Anterior cingulate cortex (tissue), 58 donors: Measurements from ENCODE around the gene SEC24A.
"Not testable (repeated sequence)": the region's sequence is repeated elsewhere in the genome, so short reads cannot be mapped to it uniquely, and the experiment has no call there.

Experiments
- DNase-seq, 58 donors: peaks; one replicate each; lab custom pipeline; 2025; lab: John Stamatoyannopoulos, UW

Gene SEC24A

GRCh38 chr5:134738963-134739661, 90.5 kb downstream of the SEC24A start:
- peak in 17 of 58 donors; percentile 12 to 61 (median 40) for DNase-seq

- no peak for DNase-seq
These were observed 92.5 kb downstream of the SEC24A start for GRCh38 chr5:134741052-134741451.

GRCh38 chr5:134742134-134742533, 93.5 kb downstream of the SEC24A start:
- no peak for DNase-seq

- DNase-seq: no peak
These were observed 100.8 kb downstream of the SEC24A start for GRCh38 chr5:134749415-134749814.

- DNase-seq: no peak
These were observed 109.6 kb downstream of the SEC24A start for GRCh38 chr5:134758176-134758503.

- peak in 57 of 58 donors; percentile 38 to 94 (median 85) for DNase-seq
These were observed 110.1 kb downstream of the SEC24A start, which contains the start of gene DDX46 for GRCh38 chr5:134758504-134759341. DDX46 (plus strand) TSS chr5:134758779; CDS start chr5:134758939, 160 bp downstream.

- not testable (repeated sequence) for DNase-seq
These were observed 119.1 kb downstream of the SEC24A start for GRCh38 chr5:134767528-134768291.

GRCh38 chr5:134769206-134769605, 120.6 kb downstream of the SEC24A start:
- no peak for DNase-seq

GRCh38 chr5:134772461-134773125, 124.0 kb downstream of the SEC24A start:
- DNase-seq: no peak

- DNase-seq: no peak
These were observed 128.8 kb downstream of the SEC24A start for GRCh38 chr5:134777366-134777765.
